Endothelial cell of hepatic sinusoid (primary cell): Measurements from ENCODE around the gene CHD6.

ENCODE experiments used
- in situ Hi-C: cut with HindIII; loops from 2 replicates; pipeline ENCODE4 v1.10.0; 2017; ENCODE audit warnings: low sequenced_read_pairs

CHD6 gene

GRCh38 chr20:41371371-41371770 is 246.8 kb downstream of the CHD6 start:
- in situ Hi-C loops, result no loop called here

DNA sequence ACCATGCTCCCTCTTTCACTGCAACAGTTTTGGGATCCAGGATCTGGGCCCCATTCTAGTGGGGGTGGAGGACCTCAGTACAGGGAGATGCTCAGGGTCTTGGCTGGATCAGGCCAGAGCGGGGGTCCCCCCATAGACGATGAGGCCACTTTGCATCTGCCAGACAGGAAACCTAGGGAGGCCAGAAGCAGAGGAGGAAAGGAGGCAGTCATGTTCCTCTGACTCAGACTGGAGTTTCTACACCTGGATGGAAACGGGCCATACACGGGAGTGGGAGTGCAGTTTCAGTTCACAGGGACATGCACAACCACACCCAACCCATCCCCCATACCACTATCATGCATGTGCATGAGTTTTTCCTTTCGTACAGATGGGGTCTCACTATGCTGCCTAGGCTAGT is 248.0 kb downstream of the CHD6 start:
- in situ Hi-C loops, result no loop called here

DNA sequence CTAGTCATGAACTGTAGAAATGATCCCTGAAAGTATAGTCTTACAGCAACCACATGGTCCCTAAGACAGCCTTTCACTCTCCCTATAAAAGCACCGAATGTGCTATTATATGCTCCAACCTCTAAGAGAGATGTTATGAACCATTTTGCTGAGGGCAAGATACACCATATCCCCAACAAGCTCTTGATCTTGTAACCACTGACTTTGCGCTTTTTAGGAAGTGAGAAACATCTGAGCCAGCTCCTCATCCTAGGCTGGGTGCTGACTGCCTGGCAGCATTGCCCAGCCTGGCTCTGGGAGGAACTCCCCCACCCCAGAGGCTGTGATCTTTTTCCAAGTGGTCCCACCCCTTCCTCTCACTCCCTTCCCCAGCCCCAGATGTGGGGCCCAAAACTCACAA is 248.5 kb downstream of the CHD6 start:
- in situ Hi-C loops, result no loop called here

DNA sequence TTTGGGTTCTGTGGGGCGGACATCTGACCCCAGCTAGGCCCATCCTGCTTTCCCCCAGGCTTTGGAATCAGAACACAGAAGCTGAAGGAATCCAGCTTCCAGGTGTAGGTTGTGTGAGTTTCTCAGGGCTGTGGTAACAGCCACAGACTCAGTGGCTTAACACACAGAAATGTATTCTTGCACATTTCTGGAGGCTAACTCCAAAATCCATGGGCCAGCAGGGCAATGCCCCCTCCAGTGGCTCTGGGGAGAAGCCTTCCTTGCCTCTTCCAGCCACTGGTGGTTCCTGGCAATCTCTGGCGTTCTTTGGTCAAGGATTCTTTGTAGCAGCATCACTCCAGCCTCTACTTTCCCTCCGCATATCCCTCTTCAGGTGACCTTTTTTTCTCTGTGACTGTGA is 250.2 kb downstream of the CHD6 start:
- in situ Hi-C loops, result no loop called here

- in situ Hi-C loops, result no loop called here
Measured at GRCh38 chr20:41367393-41367695, 250.8 kb downstream of the CHD6 start.

DNA sequence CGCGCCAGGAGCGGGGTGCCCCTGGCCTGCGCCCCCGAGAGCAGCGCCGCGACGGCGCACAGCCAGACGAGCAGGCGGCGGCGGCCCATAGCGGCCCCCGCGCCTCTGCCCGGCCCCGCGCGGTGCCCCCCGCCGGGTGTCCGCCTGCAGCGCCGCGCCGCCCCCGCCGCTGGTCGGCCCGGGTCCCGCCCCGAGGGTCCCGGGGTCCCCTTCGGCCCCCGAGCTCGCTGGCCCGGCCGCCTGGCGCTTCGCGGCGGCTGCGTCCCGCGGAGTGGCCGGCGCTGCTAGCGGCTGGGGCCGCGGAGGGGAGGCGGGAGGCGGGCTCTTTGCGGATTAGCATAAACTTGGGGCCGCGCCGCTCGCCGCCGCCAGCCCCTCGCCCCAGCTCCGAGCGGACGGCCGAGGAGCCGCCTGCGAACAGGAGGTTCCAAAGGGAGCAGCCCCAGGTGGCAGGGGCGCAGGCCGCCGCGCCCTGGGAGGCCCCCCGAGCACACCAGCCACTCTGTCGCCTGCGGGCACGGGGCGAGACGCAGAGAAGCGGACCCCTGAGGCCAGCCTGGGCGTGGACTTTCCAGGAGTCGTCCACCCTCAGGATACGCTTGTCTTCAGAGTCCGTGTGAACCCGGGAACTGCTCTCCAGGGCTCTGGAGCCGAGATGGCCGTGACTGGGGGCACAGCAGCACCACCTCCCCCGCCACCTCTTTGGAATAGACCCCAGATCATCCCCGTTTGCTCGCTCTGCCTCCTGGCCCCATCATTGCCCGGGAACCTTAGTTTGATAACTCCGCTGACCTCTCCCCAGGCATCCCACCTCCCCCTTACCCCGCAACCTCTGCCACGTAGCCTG is 251.4 kb downstream of the CHD6 start, which contains the start of gene EMILIN3:
EMILIN3 (minus strand) TSS at position 273 of the 847 bp plus-strand sequence; CDS start at position 89, 184 bp downstream.
- in situ Hi-C loops, result no loop called here

DNA sequence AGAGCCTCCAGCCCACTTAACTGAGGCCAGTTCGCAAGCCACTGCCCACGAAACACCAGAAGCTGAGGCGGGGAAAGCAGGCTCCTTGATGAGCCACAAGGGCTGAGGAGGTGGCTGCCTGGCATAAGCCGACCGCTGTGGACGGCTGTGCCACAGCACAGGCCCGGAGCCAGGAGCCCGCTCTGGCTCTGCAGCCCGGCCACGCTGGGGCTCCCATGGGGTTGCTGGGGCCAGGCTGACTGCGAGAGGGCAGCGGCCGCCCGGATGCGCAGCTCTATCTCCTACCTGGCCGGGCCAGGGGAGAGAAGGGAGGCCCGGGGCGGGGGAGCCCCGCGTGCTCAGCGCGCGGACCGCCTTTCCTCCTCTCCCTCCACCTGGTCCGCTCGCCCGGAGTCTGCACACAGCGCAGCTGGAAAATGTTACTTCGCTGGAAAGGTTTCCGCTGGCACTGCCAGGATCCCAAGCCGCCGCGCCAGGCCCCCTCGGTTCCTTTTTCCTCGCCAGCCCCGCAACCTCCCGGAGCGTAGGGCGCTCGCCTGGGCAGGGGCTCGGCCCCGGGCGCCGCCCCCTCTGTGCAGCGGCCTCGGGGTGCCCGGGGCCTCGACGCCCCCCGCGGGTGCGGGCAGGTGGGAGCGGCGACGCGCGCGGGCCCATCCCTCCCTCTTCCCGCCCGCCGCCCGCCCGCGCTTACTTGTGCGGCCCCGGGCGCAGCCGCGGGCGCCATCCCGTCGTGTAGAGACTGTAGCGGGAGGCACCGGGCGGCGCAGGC is 252.2 kb downstream of the CHD6 start:
- in situ Hi-C loops, result no loop called here

GRCh38 chr20:41364967-41365765 is 253.0 kb downstream of the CHD6 start:
- in situ Hi-C loops, result no loop called here

DNA sequence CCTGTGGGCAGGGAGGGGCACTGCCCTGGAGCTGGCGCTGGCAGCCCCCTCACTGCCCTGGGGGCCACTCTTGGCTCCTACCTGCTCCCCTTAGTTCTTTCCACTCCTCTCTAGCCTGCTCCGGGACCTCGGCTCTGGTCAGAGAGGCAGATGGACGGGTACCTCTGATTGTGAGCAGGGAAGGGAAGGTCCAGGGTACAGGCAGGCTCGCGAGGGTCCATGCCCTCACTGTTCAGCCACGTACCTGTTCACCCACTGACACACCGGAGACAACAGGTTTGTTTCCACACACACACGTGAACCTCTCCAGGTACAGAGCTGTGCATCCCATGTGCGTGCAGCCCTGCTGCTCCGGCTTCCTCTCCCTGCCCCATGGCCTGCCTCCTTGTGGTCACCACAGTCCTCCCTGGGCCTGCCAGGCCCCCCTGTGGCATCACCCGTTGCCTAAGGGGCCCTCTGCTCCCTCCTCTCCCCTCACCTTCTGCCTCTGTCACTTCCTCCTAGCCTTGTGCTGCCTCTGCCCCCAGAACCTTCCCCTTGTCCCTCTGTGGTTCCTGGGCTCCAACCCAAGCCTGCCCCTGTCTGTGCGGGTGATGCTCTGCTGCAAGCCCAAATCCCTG is 253.8 kb downstream of the CHD6 start:
- in situ Hi-C loops, result no loop called here

GRCh38 chr20:41363601-41364000 is 254.6 kb downstream of the CHD6 start:
- in situ Hi-C loops, result no loop called here

DNA sequence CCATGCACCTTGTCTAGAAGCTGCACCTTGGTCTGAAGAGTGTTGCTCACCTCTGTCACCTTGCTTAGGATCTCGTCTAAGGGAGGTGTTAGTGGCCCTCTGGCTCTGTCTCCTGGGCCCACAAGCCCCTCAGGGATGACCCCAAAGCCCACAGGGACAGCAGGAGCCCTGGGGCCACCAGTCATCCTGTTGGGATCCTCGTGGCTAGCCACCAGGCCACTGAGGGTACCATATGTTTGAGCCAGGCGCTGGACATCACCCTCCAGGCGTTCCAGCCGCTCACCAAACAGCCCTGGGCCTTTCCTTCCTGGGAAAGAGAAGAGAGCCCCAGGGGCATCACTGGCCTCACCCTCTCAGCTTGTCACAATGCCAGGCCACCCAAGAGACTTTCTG is 255.4 kb downstream of the CHD6 start:
- in situ Hi-C loops, result no loop called here

GRCh38 chr20:41361757-41362747 is 256.1 kb downstream of the CHD6 start:
- in situ Hi-C loops, result no loop called here

DNA sequence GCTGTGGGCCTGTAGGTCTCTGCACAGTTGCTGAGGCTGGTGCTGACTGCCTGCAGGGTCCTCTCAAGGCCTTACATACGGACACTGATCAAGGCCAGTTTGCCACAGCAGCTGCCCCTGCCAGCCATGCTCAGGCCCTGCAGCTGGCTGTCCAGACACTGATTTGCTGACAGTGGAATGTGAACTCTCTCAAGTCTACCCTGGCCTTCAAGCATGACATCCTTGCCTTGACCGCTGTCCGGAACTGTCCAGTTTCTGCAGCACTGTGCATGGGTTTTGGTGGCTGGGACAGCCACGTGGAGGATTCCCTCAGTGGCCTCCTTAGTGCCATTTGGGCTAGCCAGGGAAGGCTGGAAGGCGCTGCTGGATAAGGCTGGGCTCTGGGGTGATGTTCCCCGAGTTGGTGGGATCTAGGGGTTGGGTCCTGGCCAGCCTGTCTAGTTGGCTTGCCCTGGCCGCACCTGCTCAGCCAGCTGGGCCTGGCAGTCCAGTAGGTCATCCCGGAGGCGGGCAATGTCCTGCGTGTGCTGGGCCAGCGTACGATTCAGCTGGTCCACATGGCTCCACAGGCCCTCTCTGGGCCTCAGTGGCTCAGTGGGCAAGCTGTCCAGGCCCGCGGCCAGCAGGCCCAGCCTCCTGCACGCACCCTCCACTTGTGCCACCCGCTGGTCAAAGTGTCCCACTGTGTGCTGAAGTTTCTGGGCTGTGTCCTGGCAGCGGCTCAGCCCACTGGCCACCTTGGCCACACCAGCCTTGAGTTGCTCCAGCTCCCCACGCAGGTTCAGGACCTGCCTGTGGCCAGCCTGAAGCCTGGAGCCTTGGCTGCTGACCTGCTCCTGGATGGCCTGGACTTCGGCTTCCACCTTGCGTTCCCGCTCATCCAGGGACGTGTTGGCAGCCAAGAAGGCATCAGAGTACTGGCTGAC is 257.1 kb downstream of the CHD6 start:
- in situ Hi-C loops, result no loop called here

- in situ Hi-C loops, result no loop called here
Measured at GRCh38 chr20:41359541-41360011, 258.6 kb downstream of the CHD6 start.

- in situ Hi-C loops, result no loop called here
Measured at GRCh38 chr20:41358717-41359116, 259.5 kb downstream of the CHD6 start.

DNA sequence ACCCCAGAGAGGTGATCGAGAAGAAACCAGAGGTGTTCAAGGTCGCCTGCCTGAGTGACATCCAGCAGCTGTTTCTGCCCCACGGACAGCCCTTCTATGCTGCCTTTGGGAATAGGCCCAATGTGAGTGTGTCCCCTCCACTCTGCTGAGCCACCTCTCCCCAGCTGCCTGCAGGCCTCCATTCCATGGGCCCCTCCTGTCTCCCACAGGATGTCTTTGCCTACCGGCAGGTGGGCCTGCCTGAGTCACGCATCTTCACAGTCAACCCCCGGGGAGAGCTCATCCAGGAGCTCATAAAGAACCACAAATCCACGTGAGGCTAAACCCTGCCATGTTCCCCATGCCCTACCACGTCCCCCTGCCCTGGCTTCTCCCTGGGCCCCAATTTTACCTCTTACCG is 259.9 kb downstream of the CHD6 start:
- in situ Hi-C loops, result no loop called here

DNA sequence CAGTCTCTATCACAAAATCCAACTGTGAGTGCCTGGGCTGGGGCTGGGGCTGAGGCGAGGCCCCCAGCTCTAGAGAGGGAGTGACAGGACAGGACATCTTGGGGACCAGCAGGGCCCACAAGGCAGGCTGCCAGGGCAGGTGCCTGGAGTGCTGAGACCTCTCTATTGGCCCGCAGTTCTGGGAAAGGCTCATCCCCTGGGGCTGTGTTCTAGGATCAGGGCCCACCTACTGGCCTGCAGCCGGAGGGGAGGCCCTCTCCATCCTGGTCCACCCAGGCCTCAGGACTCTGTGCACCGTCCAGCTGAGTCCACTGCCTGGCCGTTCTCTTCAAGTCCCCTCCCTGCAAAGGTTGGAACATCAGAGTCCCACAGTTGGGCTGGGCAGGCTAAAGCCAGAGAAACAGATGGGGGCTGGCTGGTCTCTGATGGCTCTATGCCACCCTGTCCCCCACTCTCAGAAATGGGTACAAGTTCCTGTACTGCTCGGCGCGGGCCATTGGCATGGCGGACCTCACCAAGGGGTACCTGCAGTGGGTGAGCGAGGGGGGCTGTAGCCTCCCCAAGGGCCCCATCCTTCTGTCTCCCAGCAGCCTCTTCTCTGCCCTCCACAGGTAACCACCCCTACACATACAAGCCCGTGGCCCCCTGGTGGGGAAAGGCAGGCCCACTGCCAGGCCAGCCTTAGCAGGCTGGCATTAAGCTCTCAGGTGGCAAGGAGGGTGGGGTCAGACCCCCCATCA is 260.6 kb downstream of the CHD6 start:
- in situ Hi-C loops, result no loop called here

DNA sequence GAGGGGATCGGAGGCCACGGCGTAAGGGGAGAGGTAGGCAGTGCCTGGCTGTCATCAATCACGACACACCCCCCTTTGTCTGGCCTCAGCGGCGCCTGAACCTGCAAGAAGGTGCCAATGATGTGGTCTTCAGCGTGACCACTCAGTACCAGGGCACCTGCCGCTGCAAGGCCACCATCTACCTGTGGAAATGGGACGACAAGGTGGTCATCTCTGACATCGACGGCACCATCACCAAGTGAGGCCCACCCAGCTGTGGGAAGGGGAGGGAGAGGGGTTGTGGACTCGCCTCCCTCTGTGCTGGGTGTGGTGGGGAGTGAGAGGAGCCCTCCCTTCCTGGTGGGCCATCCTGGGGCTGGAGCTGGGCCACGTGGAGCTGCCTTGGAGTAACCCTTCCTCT is 261.2 kb downstream of the CHD6 start:
- in situ Hi-C loops, result no loop called here
